Measurements from ENCODE around the gene MOB3B. TPM values are rescaled to one million over a fixed set of nuclear protein-coding genes. Genes with fewer than 3 reads are reported as not detected.

MOB3B gene
- total RNA-seq, result 19.3 TPM

GRCh38 chr9:27529316-27530278 lies at the start of gene MOB3B:
Gene MOB3B, minus strand, starts transcription at chr9:27529814. Its CDS starts 74,264 bp downstream, at chr9:27455550.
- peak; percentile 86 for DNase-seq (ENCODE audit: low spot score)

- peak; percentile 99 for DNase-seq (ENCODE audit: low spot score)
Measured at GRCh38 chr9:27573634-27574590, 44.3 kb upstream of the MOB3B start.

GRCh38 chr9:27572918-27573633 lies 43.5 kb upstream of the MOB3B start, which contains the start of gene C9orf72:
Gene C9orf72, minus strand, starts transcription at chr9:27573481. Its CDS starts 6,361 bp downstream, at chr9:27567120.
- peak; percentile 82 for DNase-seq (ENCODE audit: low spot score)

- peak; percentile 46 for DNase-seq (ENCODE audit: low spot score)
Measured at GRCh38 chr9:27572566-27572917, 42.9 kb upstream of the MOB3B start.

GRCh38 chr9:27572061-27572460 lies 42.4 kb upstream of the MOB3B start:
- no peak for DNase-seq (ENCODE audit: low spot score)

GRCh38 chr9:27571011-27571410 lies 41.4 kb upstream of the MOB3B start:
- no peak for DNase-seq (ENCODE audit: low spot score)

GRCh38 chr9:27569406-27569805 lies 39.8 kb upstream of the MOB3B start:
- DNase-seq (ENCODE audit: low spot score), result no peak

- DNase-seq (ENCODE audit: low spot score), result no peak
Measured at GRCh38 chr9:27566118-27566517, 36.5 kb upstream of the MOB3B start.

GRCh38 chr9:27565696-27566095 lies 36.1 kb upstream of the MOB3B start:
- DNase-seq (ENCODE audit: low spot score), result no peak

GRCh38 chr9:27564670-27565069 lies 35.1 kb upstream of the MOB3B start:
- no peak for DNase-seq (ENCODE audit: low spot score)

- DNase-seq (ENCODE audit: low spot score), result no peak
Measured at GRCh38 chr9:27563738-27564430, 34.3 kb upstream of the MOB3B start.

GRCh38 chr9:27561685-27562084 lies 32.1 kb upstream of the MOB3B start:
- DNase-seq (ENCODE audit: low spot score), result no peak

GRCh38 chr9:27560457-27560856 lies 30.8 kb upstream of the MOB3B start:
- no peak for DNase-seq (ENCODE audit: low spot score)

- no peak for DNase-seq (ENCODE audit: low spot score)
Measured at GRCh38 chr9:27558307-27558706, 28.7 kb upstream of the MOB3B start.

- DNase-seq (ENCODE audit: low spot score), result no peak
Measured at GRCh38 chr9:27556470-27556869, 26.9 kb upstream of the MOB3B start.

- no peak for DNase-seq (ENCODE audit: low spot score)
Measured at GRCh38 chr9:27554712-27555111, 25.1 kb upstream of the MOB3B start.

GRCh38 chr9:27549196-27549755 lies 19.7 kb upstream of the MOB3B start:
- no peak for DNase-seq (ENCODE audit: low spot score)

- DNase-seq (ENCODE audit: low spot score), result no peak
Measured at GRCh38 chr9:27548055-27548741, 18.6 kb upstream of the MOB3B start.

- no peak for DNase-seq (ENCODE audit: low spot score)
Measured at GRCh38 chr9:27545471-27545870, 15.9 kb upstream of the MOB3B start.

- no peak for DNase-seq (ENCODE audit: low spot score)
Measured at GRCh38 chr9:27542508-27542907, 12.9 kb upstream of the MOB3B start.
